Esophagus muscularis mucosa (tissue), 4 donors: ENCODE results near the gene WNT11. TPM values are rescaled to one million over a fixed set of nuclear protein-coding genes. Genes with fewer than 3 reads are reported as not detected.

Experiments
- DNase-seq: peaks from one replicate; pipeline ENCODE4 v3.0.0-alpha.2; 2017; ENCODE audit errors: extremely low spot score
- H3K27ac ChIP-seq, 4 donors: fragments of 200-600 bp; sonication (generic); replicated peaks in 1 of 4; 1 replicate in 3 of 4; 2 replicates in 1 of 4; pipeline ENCODE4 v1.5.1; 2016 to 2019; ENCODE audit warnings: mild to moderate bottlenecking in 1 of 4
- H3K27me3 ChIP-seq, 4 donors: fragments of 200-600 bp; sonication (generic); one replicate each; pipeline versions ENCODE4 v1.5.1 to v1.6.0; 2016 to 2019
- H3K36me3 ChIP-seq, 4 donors: fragments of 200-600 bp; sonication (generic); one replicate each; pipeline ENCODE4 v1.5.1; 2016 to 2019
- H3K4me1 ChIP-seq, 4 donors: fragments of 200-600 bp; sonication (generic); one replicate each; pipeline ENCODE4 v1.5.1; 2016 to 2019
- H3K4me3 ChIP-seq, 4 donors: fragments of 200-600 bp; sonication (generic); 1 replicate in 2 of 4; 2 replicates in 2 of 4; pipeline ENCODE4 v1.5.1; 2016 to 2019; ENCODE audit warnings: mild to moderate bottlenecking in 4 of 4, moderate library complexity in 1 of 4
- H3K9me3 ChIP-seq, 4 donors: fragments of 200-600 bp; sonication (generic); 1 replicate in 3 of 4; 2 replicates in 1 of 4; pipeline ENCODE4 v1.5.1; 2016 to 2019
- EP300 ChIP-seq: sonication (generic); formaldehyde crosslinking; IDR thresholded peaks from one replicate; pipeline ENCODE4 v1.6.1; 2017; ENCODE audit warnings: antibody characterized with exemption
- POLR2A ChIP-seq: fragments of 450-650 bp; IDR thresholded peaks from one replicate; pipeline ENCODE4 v1.6.1; 2017; ENCODE audit warnings: antibody characterized with exemption, moderate library complexity, mild to moderate bottlenecking, low read depth
- POLR2AphosphoS5 ChIP-seq, 2 donors: sonication (generic); formaldehyde crosslinking; IDR thresholded peaks; one replicate each; pipeline ENCODE4 v1.6.1; 2017; ENCODE audit warnings: antibody characterized with exemption in 2 of 2
- WGBS: methylation state at CpG from one replicate; pipeline ENCODE4 v1.1.5; 2018; 5-methylcytosine and 5-hydroxymethylcytosine counted together
- intact Hi-C: fragments of 100-400 bp; cut with DNase I; formaldehyde crosslinking; loops from one replicate; pipeline ENCODE4 v1.15.1; 2023
- total RNA-seq, 4 donors: library from RNA; depleted of rRNA; stranded (reverse); fragments of >200 nt; gene quantifications; one replicate each; pipeline versions ENCODE4 v1.1.0 to v1.2.1, GENCODE V29; 2016
- TF ChIP-seq, protein P1 (sequence below), 3 experiments: fragments of 200-600 bp in 2 of 3; fragments of 450-650 bp in 1 of 3; sonication (generic) in 2 of 3; IDR thresholded peaks; one replicate each; pipeline ENCODE4 v1.5.1; 2017 to 2019; ENCODE audit warnings: antibody characterized with exemption in 3 of 3, mild to moderate bottlenecking in 2 of 3, moderate library complexity in 1 of 3

WNT11 gene
- total RNA-seq, 4 donors from 2014 or later = 3.7 to 11.0 (median 7.7) TPM

DNA sequence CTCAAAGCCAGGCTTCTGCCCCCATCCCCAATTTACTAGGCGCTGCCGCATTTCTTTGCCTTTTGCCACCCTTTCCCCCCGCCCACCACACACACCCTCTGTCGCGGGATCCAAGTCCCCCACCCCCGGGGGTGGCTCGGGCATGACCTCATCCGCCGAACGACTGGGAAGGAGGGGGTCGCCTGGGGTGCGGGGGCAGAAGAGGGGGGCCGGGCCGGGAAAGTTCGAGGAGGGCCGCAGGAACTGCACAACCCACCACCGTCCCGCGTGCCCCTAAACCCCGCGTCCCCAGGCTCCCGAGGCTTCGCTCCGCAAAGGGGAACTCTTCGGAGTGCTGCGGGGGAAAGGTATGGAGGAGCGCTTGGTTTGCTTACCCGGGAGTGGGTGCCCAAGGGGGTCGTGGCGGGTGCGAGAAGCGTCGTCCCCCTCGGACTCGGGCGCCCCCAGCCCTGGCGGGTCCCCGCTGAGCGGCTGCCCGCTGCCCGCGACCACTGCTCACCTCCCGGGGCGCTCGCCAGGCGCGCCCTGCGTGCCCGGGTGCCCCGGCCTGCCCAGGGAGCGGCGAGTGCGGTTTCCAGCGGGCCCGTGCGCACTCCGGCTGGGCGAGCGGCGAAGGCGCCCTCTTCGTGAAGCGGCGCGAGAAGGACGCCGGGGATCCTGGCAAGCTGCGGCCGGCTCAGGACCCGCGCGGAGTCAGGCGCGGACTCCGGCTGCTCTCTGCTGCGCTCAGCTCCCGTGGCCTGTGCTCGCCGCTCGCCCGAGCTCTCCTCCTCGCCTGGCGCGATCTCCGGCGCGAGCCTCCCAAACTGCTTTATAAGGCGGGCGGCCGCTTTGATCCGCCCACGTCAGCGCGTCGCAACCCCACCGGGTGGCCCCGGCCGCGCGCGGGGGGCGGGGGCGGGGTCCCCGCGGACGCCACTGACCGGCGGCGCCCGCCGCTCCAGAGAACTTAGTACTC, 4.0 kb upstream of the WNT11 start:
- Histone ChIP-seq H3K27me3 (peaks cover 0 to 31% (median 0%) of the 10 kb centered on the region in 4 donors), H3K4me3 (peak overlapping the region; percentile 62 to 68 (median 65)), H3K4me1 (peaks cover 39 to 60% (median 57%) of the 10 kb centered on the region in 4 donors), H3K36me3 (no peaks in the 10 kb centered on the region), H3K9me3 (no peaks in the 10 kb centered on the region), H3K27ac (peak overlapping the region; percentile 30 to 70 (median 68))
- no peak for TF ChIP-seq POLR2A
- no peak for TF ChIP-seq EP300
- peak; percentile 75 to 80 for TF ChIP-seq POLR2AphosphoS5 (IDR thresholded peaks at IDR 0.05)
- TF ChIP-seq, protein P1, sequence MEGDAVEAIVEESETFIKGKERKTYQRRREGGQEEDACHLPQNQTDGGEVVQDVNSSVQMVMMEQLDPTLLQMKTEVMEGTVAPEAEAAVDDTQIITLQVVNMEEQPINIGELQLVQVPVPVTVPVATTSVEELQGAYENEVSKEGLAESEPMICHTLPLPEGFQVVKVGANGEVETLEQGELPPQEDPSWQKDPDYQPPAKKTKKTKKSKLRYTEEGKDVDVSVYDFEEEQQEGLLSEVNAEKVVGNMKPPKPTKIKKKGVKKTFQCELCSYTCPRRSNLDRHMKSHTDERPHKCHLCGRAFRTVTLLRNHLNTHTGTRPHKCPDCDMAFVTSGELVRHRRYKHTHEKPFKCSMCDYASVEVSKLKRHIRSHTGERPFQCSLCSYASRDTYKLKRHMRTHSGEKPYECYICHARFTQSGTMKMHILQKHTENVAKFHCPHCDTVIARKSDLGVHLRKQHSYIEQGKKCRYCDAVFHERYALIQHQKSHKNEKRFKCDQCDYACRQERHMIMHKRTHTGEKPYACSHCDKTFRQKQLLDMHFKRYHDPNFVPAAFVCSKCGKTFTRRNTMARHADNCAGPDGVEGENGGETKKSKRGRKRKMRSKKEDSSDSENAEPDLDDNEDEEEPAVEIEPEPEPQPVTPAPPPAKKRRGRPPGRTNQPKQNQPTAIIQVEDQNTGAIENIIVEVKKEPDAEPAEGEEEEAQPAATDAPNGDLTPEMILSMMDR (IDR thresholded peaks at IDR 0.05) = peak in 1 of 3 experiments; percentile 4
- intact Hi-C loops = loop anchor here (10.0 kb wide), 1 partner anchor 235 kb away; the partner anchor contains the start of gene EMSY
- DNase-seq = no peak
- under 1% methylated on average over 48 of the region's 111 CpGs for WGBS

DNA sequence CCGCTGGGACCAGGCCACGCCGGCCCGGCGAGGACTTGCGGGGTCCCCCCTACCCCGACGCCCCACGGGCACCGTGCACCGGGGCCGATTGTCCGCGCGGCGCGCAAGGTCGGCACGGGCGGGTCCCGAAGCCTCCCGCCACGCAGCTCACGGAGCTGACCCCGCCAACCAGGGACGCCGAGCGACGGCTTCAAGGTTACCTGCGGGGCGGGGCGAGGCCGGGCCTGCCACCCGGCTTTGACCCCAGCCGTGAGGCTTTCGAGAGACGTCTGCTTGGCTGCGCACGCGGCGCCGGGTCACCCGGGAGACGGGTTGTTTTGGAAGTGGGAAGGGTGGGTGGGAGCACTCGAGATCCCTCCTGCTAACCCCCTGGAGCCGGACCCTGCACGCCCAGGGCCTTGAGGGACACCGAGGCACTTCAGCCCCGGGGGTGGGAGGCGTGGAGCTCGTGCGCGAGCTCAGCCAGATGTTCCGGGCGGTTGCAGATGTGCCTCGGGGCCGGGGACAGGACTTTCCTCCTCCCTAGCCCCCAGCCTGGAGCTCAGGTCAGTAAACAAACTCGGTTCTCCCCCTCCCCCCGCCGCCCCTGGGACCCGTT, 3.2 kb upstream of the WNT11 start:
- Histone ChIP-seq H3K27ac (peak overlapping the region; percentile 20 to 70 (median 30)), H3K36me3 (no peaks in the 10 kb centered on the region), H3K4me3 (peak overlapping the region; percentile 62 to 68 (median 65)), H3K9me3 (no peaks in the 10 kb centered on the region), H3K4me1 (peaks cover 39 to 60% (median 57%) of the 10 kb centered on the region in 4 donors), H3K27me3 (peaks cover 0 to 37% (median 0%) of the 10 kb centered on the region in 4 donors)
- 1% methylated on average over 47 of the region's 61 CpGs for WGBS
- intact Hi-C loops = loop anchor here (10.0 kb wide), 1 partner anchor 235 kb away; the partner anchor contains the start of gene EMSY
- DNase-seq = no peak
- TF ChIP-seq, protein P1 (IDR thresholded peaks at IDR 0.05) = no peak
- no peak for TF ChIP-seq POLR2A
- no peak for TF ChIP-seq POLR2AphosphoS5 (IDR thresholded peaks at IDR 0.05)
- TF ChIP-seq EP300 = no peak

DNA sequence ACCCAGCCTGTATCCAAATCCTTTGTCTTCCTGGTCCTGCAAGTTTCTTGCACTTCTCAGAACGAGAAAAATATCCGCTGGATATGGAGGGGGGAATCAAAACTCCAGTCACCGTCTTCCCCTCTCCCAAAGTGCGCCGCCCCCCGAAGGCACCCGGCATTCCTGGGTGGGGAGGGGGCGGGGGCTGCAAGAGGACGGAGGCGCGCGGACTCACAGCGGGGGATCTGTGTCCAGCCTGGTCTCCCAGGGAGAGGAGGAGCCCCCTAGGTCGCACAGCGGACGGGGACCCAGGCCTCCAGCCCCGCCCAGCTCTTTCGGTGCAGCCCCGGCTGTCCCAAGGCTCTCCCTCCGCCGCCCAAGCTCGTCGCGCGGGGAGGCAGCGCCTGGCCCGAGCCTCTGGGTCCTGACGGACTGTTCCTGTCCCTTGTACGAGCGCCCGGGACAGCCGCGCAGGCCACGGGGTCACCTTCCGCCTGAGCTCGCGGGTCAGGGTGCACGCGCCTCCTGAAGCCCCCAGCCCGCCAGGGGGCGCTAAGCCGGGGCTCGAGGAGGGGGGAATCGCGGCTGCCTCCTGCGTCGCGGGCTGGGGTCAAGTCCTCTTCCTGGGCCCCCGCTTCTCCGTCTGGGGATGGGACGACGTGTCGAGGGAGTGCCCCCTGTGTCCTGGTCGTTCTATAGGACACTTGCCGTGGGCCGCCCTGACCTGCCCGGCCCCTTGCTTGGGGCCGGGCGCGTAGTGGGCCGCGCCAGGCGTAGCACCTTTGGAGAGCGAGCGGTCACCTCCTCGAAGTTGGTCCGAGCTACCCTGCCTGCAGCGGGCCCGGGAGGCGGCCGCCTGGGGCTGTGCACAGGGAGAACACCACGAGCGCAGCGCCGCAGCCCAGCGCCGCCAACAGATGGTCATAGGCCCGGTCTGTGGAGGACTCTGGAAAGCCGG, 2.4 kb upstream of the WNT11 start:
- Histone ChIP-seq H3K36me3 (no peaks in the 10 kb centered on the region), H3K27me3 (peaks cover 0 to 40% (median 0%) of the 10 kb centered on the region in 4 donors), H3K4me1 (peaks cover 39 to 60% (median 57%) of the 10 kb centered on the region in 4 donors), H3K9me3 (no peaks in the 10 kb centered on the region), H3K4me3 (peak overlapping the region; percentile 62 to 68 (median 65)), H3K27ac (peak overlapping the region; percentile 15 to 70 (median 26))
- intact Hi-C loops = loop anchor here (10.0 kb wide), 1 partner anchor 236 kb away; the partner anchor contains the start of gene EMSY
- DNase-seq = peak; percentile 93
- WGBS = under 1% methylated on average over 20 of the region's 79 CpGs
- TF ChIP-seq POLR2AphosphoS5 (IDR thresholded peaks at IDR 0.05) (peak in 1 of 2 donors; percentile 23), POLR2A (no peak), EP300 (no peak)
- TF ChIP-seq, protein P1 (IDR thresholded peaks at IDR 0.05) = peak; percentile 71 to 77 (median 74)
